ENCODE data around the gene TRIM22. TPM values are rescaled to one million over a fixed set of nuclear protein-coding genes. Genes with fewer than 3 reads are reported as not detected.

TRIM22 gene
- total RNA-seq, 1 experiment from 2014 or later: not detected

GRCh38 chr11:5737670-5738392, 48.2 kb downstream of the TRIM22 start:
- intact Hi-C loops (cut with micrococcal nuclease): no loop called here
- Histone ChIP-seq H3K9me3 (ENCODE audit: low read length) (no peaks in the 10 kb centered on the region), H2AFZ (ENCODE audit: low read length) (no peak overlapping the region), H3K27me3 (ENCODE audit: low read length) (peaks cover 14% of the 10 kb centered on the region), H3K79me2 (ENCODE audit: low read length) (no peaks in the 10 kb centered on the region), H3K4me2 (ENCODE audit: low read length) (no peak overlapping the region), H3K4me1 (ENCODE audit: insufficient read depth, low read length) (no peaks in the 10 kb centered on the region), H4K20me1 (ENCODE audit: low read length) (no peaks in the 10 kb centered on the region), H3K9me2 (replicated peaks; ENCODE audit: low read length) (no peaks in the 10 kb centered on the region), H3K4me3 (ENCODE audit: low read length) (no peak overlapping the region), H3K36me3 (ENCODE audit: low read depth, low read length) (no peaks in the 10 kb centered on the region), H3F3A (ENCODE audit: low read length, unreplicated experiment) (no peaks in the 10 kb centered on the region), H3K27ac (ENCODE audit: low read length) (no peak overlapping the region), H3K9ac (ENCODE audit: low read length) (no peak overlapping the region)
- TF ChIP-seq EZH2phosphoT487 (IDR thresholded peaks at IDR 0.05; ENCODE audit: borderline replicate concordance, low read length): no peak
- TF ChIP-seq EZH2 (IDR thresholded peaks at IDR 0.05; ENCODE audit: low read length, unreplicated experiment): no peak
- no peak for TF ChIP-seq CTCF (conservative IDR thresholded peaks at IDR 0.05; ENCODE audit: low read depth, low read length)
- POLR2A ChIA-PET (ENCODE audit: unreplicated experiment): interaction anchor here (0.5 kb wide), 1 partner anchor 154 kb away, joined by 3 read pairs; no protein-coding TSS in a partner anchor
- ATAC-seq (no peak), DNase-seq (no peak)
- BruUV-seq (replicated peaks): no TSS peak
- CTCF ChIA-PET: no interaction called here

- no peaks in the 10 kb centered on the region for H3K9me3 ChIP-seq (ENCODE audit: low read length)
- no peaks in the 10 kb centered on the region for H4K20me1 ChIP-seq (ENCODE audit: low read length)
- DNase-seq (no peak), ATAC-seq (no peak)
- H3K4me1 ChIP-seq (ENCODE audit: insufficient read depth, low read length): no peaks in the 10 kb centered on the region
- H2AFZ ChIP-seq (ENCODE audit: low read length): no peak overlapping the region
- H3K4me3 ChIP-seq (ENCODE audit: low read length): no peak overlapping the region
- TF ChIP-seq CTCF (conservative IDR thresholded peaks at IDR 0.05; ENCODE audit: low read depth, low read length) (no peak), EZH2phosphoT487 (IDR thresholded peaks at IDR 0.05; ENCODE audit: borderline replicate concordance, low read length) (no peak), EZH2 (IDR thresholded peaks at IDR 0.05; ENCODE audit: low read length, unreplicated experiment) (no peak)
- no peaks in the 10 kb centered on the region for H3F3A ChIP-seq (ENCODE audit: low read length, unreplicated experiment)
- no peaks in the 10 kb centered on the region for H3K9me2 ChIP-seq (replicated peaks; ENCODE audit: low read length)
- no peak overlapping the region for H3K4me2 ChIP-seq (ENCODE audit: low read length)
- POLR2A ChIA-PET (ENCODE audit: unreplicated experiment): no interaction called here
- no peak overlapping the region for H3K9ac ChIP-seq (ENCODE audit: low read length)
- H3K79me2 ChIP-seq (ENCODE audit: low read length): no peaks in the 10 kb centered on the region
- H3K27me3 ChIP-seq (ENCODE audit: low read length): peaks cover 17% of the 10 kb centered on the region
- no peak overlapping the region for H3K27ac ChIP-seq (ENCODE audit: low read length)
- CTCF ChIA-PET: no interaction called here
- intact Hi-C loops (cut with micrococcal nuclease): no loop called here
- BruUV-seq (replicated peaks): no TSS peak
- no peaks in the 10 kb centered on the region for H3K36me3 ChIP-seq (ENCODE audit: low read depth, low read length)
Measured at GRCh38 chr11:5738431-5738830, 48.8 kb downstream of the TRIM22 start.

- ChIA-PET CTCF (no interaction called here), POLR2A (ENCODE audit: unreplicated experiment) (no interaction called here)
- no peak for DNase-seq
- Histone ChIP-seq H4K20me1 (ENCODE audit: low read length) (no peaks in the 10 kb centered on the region), H3K27me3 (ENCODE audit: low read length) (peaks cover 32% of the 10 kb centered on the region), H3K9me2 (replicated peaks; ENCODE audit: low read length) (no peaks in the 10 kb centered on the region), H3K4me2 (ENCODE audit: low read length) (no peak overlapping the region), H3F3A (ENCODE audit: low read length, unreplicated experiment) (no peaks in the 10 kb centered on the region), H3K36me3 (ENCODE audit: low read depth, low read length) (no peaks in the 10 kb centered on the region), H3K4me1 (ENCODE audit: insufficient read depth, low read length) (no peaks in the 10 kb centered on the region), H3K79me2 (ENCODE audit: low read length) (no peaks in the 10 kb centered on the region), H3K27ac (ENCODE audit: low read length) (no peak overlapping the region), H3K9ac (ENCODE audit: low read length) (no peak overlapping the region), H3K4me3 (ENCODE audit: low read length) (no peak overlapping the region), H2AFZ (ENCODE audit: low read length) (no peak overlapping the region), H3K9me3 (ENCODE audit: low read length) (no peaks in the 10 kb centered on the region)
- BruUV-seq (replicated peaks): no TSS peak
- intact Hi-C loops (cut with micrococcal nuclease): no loop called here
- TF ChIP-seq CTCF (conservative IDR thresholded peaks at IDR 0.05; ENCODE audit: low read depth, low read length) (no peak), EZH2phosphoT487 (IDR thresholded peaks at IDR 0.05; ENCODE audit: borderline replicate concordance, low read length) (no peak), EZH2 (IDR thresholded peaks at IDR 0.05; ENCODE audit: low read length, unreplicated experiment) (no peak)
- no peak for ATAC-seq
Measured at GRCh38 chr11:5746614-5747013, 57.0 kb downstream of the TRIM22 start.

Data from PC-3 (cell line).